Fibroblast of gingiva (primary cell): ENCODE results near the gene KRT71.
"Not testable (repeated sequence)": the region's sequence is repeated elsewhere in the genome, so short reads cannot be mapped to it uniquely, and the experiment has no call there.

ENCODE experiments used
- DNase-seq: peaks from one replicate; pipeline ENCODE4 v3.0.0-alpha.2; 2011; ENCODE audit warnings: low read depth

The KRT71 gene

DNA sequence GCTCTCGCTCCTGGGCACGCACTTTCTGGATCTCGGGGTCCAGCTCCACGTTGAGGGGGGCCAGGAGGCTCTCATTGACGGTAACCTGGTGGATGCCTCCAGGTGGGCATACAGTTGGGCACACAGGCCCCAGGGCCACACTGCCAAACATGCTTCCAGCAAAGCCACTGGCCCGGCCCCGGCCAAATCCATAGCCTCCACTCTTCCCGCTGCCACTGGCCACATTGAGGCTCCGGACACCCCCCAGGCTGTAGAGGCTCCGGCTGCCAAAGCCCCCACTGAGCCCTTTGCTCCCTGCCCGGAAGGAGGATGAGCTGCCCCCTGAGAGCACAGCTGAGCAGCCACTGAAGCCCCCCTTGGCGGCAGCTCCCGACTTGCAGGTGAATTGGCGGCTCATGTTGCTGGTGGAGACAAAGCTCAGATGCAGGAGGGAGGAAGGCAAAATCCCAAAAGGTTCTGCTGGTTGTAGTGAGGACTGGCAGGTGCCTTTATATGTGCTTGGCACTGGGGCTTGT lies at the start of gene KRT71:
TSS of gene KRT71 (minus strand) at position 465 of the 515 bp plus-strand sequence. CDS start at position 397, 68 bp downstream.
- DNase-seq: no peak

DNA sequence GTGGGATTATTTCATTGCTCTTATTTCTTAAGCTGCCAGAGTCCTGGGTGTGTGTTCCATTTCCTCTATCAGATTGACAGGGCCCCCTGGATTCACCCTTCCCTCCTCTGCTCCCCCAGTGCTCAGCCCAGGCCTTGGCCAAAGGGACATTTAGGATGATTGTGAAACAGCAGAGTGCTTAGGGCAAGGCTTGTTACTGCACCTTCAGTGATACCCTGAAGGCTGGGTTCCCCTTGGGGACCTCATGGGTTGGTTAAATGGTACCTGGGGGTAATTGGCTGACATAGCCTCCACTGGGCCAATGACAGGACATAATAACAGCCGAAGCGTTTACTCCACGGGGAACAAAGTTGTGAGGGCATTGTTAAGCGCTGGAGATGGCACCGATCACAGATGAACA lies 49.6 kb upstream of the KRT71 start:
- no peak for DNase-seq

DNA sequence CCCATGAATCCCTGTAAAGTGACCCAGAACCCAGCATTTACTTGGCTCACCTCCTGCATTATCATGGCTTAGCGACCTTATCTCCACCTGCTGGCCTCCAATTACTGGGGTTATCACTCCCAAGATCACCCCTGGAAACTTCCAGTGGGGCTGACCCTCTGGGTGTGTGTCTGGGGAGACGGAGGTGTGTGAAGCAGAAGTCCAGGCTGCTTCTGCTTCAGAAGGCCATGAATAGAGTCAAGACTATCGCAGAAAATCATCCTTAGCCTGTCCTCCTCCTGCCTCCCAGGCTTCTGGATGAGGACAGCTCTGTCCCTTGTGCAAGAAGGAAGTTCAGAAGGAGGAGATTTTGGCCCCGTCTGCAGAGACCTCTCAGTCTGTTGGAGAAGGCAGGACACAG lies 48.7 kb upstream of the KRT71 start:
- no peak for DNase-seq

DNA sequence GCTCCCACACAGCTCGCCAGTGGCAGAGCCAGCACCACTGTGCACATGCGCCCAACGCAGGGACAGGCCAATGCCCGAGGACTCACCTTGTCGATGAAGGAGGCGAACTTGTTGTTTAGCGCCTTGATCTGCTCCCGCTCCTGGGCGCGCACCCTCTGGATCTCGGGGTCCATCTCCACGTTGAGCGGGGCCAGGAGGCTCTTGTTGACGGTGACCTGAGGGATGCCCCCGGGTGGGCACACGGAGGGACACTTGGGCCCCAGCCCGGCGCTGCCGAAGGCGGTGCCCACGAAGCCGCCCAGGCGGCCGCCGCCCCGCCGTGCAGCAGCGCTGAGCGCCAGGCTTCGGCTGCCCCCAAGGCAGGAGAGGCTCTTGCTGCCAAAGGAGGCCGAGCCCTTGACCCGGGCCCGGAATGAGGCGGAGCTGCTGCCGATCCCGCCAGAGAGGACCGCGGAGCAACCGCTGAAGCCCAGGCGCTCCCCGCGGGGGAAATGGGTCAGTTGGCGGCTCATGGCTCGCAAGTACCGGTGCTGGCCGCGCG lies 48.1 kb upstream of the KRT71 start, which contains the start of gene KRT72:
TSS of gene KRT72 (minus strand) at position 523 of the 541 bp plus-strand sequence. CDS start at position 512, 11 bp downstream.
- no peak for DNase-seq

DNA sequence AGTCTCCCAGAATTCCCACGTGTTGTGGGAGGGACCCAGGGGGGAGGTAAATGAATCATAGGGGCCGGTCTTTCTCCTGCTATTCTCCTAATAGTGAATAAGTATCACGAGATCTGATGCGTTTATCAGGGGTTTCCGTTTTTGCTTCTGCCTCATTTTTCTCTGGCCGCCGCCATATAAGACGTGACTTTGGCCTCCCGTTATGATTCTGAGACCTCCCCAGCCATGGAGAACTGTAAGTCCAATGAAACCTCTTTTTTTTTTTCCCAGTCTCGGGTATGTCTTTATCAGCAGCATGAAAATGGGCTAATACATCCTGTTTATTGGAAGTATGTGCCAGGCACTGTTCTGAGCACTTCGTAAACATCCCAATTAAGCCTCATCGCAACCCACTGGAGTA lies 47.5 kb upstream of the KRT71 start:
- no peak for DNase-seq

DNA sequence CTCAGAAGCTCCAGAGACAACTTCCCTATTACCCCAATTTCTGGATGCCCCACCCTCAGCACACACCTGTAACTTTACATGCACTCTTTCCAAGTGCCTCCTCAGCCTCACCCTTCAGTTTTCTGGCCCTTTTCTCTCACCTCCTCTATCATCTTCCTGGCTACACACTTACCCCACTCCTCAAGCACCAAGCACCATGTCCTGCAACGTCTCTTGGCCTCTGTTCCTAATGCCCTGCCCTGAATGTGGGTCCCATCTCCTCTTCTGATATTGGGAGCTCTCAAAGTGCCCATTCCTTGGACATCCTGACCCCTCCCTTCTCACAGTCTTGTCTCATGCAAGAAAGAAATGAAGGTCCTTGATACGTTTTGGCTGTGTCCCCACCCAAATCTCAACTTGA lies 47.1 kb upstream of the KRT71 start:
- DNase-seq: no peak

DNA sequence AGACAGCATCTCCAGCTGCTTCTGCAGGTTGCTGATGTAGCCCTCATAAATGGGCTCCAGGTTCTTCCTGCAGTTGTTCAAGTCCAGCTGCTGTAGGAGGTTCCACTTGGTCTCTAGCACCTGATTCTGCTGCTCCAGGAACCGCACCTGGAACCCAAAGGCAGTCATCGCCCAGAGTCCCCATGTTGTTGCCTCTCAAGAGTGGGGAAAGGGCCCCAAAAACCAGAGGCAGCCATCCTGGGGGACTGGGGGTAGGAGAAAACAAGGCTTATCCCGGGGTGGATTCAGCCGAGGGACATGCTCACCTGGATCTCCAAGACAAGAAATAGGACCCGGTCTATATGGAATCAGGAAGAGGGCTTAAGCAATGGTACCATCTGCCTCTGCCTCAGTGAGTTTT lies 46.0 kb upstream of the KRT71 start:
- DNase-seq: no peak

DNA sequence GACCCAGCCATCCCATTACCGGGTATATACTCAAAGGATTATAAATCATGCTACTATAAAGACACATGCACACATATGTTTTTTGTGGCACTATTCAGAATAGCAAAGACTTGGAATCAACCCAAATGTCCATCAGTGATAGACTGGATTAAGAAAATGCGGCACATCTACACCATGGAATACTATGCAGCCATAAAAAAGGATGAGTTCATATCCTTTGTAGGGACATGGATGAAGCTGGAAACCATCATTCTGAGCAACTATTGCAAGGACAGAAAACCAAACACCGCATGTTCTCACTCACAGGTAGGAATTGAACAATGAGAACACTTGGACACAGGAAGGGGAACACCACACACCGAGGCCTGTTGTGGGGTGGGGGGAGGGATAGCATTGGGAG lies 41.3 kb upstream of the KRT71 start:
- DNase-seq: not testable (repeated sequence)

DNA sequence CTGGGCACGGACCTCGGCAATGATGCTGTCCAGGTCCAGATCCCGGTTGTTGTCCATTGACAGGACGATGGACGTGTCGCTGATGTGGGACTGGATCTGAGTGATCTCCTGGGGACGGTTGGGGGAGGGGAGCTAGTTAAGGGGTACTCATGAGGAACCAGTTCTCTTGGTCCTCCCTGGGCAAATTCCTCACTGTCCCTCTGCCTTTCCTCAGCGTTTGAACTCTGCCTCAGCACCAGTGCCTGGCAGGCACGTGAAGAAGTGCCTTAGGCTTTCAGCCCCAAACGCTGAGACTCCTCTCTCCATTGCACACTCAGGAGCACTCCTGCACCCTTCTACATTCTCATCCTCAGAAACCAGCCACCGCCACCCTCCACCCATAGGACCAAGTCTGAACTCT lies 38.6 kb upstream of the KRT71 start:
- DNase-seq: no peak

DNA sequence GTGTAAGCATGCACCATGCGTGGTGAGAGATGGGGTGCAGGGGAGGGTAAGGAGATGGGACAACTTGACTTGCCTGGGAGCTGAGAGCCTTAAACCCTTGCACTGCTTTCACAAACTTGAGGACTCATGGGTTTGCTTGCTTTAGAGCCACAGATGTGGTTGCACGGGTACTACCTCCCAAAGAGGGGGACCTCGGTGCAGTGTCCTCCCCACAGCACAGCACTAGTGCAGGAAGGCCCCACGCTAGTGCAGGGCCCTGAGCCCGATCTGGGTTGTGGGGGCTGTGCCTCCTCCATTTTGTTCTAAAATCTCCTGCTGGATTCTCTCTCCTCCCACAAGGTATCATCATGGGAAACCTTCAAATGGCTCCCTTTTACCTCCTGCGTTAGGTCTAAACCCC lies 37.1 kb upstream of the KRT71 start:
- no peak for DNase-seq

DNA sequence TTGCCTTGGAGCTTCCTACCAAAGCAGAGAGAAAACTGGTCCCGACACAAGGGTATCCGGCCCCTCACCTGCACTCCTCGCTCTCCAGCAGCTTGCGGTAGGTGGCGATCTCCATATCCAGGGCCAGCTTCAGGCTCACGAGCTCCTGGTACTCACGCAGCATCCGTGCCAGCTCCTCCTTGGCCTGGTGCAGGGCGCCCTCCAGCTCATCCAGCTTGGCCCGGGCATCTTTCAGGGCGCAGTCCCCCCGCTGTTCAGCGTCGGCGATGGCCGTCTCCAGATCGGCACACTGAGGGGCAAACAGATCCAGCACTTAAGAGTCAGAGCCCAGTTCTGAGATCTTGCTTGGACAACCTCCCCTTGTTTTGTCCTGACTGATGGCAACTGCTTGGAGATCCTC lies 34.6 kb upstream of the KRT71 start:
- DNase-seq: no peak

DNA sequence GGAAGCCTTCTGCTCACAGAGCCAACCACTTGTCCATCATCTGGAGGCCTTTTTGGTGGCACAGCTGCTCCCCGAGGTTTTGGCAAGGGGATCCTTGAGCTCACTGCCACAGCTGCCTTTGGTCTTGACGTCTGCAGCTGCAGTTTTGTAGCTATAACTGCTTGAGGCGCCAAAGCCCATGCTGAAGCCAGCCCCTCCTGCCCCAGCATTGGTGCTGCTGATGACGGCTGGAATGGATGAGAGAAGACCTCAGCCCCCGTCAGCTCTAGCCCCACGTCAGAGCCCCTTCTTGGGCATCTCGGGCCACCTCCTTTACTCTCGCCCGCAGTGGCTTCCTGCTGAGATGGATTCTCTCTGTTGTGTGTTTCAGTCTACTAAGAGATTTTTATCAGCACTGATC lies 33.0 kb upstream of the KRT71 start:
- DNase-seq: no peak

DNA sequence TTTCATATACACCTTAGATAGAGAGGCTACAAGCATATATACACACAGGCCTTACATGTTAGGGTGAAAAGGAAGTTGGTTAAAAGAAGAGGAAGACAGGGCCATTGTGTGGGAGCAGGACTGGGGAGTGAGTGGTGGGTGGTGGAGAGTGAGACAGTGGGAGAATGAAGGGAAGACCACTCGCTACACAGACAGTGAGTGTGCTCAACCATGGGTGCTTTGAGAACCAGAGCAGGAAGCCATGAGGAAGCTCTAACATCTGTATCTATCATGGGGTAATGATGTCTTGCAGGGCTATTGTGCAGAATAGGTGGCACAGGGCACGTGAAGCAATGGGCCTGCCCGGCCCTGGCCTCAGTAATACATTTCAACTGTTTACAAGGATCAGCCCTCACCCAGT lies 32.1 kb upstream of the KRT71 start:
- no peak for DNase-seq

DNA sequence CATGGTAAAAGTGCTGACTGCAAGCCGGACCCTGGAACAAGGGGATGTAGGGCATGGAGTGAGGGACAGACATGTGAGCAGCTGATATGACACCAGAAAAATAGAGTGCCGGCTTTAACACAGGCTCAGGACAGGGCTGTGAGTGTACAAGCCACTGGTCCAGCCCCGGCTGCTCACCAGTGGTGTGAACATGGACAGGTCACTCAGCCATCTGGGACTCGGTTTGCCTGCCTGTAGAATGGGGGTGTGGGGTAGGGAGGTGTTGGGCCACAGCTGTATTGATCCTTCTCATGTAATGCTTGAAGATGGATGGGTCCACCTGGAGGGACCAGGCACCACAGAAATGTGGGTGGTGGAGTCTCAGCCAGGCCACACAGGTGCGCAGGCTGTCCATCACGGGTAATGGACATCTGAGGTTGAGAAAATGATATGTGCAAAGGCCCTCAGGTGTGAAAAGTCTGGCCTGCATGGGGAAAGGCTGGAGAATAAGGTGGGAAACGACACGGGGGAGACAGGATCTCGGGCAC lies 31.3 kb upstream of the KRT71 start:
- DNase-seq: no peak

DNA sequence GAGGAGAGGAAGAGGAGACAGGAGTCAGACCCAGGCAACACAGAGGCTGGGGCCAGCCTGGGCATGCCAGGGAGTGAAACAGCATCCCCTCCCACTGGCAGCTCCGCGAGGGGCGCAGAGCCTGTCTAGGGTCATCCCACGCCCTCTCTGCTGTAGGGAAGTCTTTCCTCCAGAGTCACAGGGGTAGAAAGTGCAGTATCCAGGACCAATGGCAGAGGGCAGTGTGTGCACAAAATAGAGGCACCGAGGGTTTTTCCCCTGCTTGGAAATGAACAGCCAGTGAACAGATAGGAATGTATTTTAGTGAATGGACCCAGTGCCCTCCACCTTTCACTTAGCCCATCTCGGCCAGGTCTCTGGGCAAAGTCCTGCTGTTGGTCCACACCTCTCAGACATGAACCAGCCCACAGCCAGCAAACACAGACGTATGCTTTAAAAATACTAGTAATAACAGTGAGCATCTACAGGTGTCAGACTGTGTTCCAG lies 30.1 kb upstream of the KRT71 start:
- DNase-seq: no peak

DNA sequence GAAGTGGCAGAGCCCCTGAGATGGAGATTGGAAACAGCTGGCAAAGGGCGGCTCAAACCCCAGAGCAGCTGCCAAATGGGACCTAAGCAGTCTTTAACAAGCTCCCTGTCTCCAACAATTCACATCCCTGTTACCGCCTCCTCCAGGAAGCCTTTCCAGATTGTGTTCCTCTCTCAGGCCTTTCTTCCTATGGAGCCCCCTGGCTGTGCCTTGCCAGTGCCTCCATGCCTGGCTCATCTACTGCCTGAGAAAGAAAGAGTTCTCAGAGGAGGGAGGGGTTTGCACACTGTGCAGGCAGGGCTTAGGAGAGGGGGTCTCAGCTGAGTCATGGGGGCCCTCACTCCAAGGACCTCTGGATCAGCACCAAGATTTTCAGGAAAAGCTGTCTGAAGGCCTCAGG lies 29.5 kb upstream of the KRT71 start:
- no peak for DNase-seq

DNA sequence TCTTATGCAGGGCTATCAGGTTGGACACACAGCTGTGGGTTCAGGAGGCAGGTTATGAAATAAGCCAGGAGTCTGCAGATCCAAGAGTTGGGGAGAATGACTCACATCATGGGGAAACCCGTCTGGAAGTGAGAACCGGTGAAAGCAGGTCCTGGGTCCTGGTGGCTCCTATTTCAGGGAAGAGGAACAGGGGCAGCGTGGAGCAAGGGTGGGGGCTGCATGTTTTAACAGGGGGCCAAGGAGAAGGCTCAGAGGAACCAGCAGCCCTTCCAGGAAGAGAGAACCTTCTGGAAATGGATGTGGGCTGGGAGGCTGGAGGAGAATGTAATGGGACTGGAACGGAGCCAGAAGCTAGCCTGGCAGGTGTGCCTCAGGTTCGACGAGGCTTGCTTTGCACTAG lies 28.5 kb upstream of the KRT71 start:
- no peak for DNase-seq

DNA sequence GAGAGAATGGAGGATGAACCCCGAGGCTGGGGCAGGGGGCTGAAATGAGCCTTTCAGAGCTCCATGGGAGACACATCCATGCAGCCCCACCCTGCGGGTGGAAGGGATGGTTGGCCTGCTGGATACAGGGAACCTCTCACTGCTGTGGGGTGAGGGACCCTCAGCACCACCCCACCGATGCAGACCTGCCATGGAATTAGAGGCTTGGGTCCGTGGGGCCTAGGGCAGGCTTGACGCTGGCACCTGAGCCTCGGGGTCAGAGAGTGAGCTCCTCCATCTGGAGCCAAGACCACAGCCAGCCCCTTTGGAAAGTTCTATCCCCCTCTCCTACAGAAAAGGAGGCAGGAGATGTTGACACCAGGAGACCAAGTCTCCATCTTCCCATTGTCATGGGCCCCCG lies 28.1 kb upstream of the KRT71 start:
- DNase-seq: no peak

DNA sequence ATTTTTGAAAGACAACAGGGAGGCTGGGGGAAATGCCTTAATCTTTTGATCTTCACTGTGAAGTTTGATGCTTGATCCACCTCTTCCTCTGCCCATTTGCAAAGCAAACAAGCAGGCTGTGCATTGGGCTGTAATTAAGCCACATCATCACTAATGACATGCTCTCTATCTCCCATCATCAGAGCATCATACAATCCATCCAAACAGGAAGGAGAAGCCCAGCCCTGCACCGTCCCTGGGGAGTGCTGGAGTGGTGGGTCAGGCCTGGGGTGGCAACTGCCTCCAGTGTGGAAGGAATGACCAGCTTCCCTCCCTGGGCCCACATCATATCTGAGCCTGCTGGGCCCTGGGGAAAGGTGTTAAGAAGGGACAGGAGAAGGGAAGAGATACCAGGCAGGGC lies 27.6 kb upstream of the KRT71 start:
- no peak for DNase-seq

DNA sequence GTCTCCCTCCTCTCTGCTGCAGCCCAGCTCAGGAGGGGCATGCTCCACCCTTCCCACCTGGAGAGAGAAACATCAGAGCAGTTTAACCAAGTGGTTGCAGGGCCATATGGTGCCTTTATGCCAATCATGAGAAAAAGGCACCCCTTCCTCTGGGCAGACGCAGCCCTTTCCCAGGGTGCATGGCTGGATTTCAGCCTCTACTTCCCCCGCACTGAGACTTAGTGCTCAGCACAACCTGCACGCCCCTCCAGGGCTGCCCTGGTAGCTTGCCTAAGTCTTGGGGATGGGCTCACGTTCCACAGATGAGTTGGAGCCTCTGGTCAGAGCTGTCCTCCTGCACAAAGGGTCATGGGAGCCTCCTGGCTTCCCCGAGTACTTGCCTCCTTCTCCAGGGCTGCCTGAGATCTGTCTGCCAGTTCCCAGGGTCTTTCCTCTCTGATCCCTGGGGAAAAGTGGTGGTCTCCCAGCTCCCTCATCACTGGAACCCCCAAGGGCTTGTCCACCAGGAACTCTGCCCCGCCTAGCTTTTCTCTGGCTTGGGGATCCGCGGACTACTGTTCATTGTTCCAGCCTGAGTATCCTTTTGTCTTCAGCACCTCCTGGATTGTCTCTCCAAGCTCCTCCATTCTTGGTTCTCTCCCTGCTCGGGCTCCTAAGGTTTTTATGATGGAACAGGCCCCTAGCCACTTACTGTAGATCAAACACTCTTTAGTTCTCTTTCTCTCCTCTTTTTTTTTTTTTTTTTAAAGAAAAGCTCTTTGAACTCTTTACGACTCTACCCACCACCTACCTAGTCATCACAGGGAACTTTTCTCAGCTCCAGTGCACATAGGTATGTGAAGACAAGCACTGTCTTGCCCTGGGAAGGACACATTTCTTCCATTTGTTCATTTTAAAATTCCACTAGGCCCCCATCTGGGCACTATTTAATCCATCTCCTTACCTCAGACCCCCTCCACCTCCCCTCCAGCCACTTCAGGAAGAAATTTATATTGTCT lies 26.8 kb upstream of the KRT71 start:
- DNase-seq: no peak

DNA sequence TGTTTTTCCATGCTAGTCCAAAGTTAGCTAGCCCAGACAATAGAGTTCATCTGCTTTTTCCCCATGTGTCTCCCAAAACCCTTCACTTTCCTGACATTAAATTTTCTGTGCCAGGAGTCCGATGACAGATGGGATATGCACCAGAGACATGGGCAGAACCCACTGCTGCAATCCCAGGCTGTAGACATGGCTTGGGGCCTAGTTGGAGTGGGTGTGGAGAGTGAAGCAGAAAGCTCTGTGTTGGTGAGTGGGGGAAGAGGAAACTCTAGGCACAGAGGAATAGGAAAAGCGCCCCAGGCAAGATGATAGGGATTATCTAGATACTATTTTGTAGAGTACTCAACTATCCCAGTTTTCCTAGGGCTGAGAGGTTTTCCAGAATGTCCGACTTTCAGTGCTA lies 25.5 kb upstream of the KRT71 start:
- no peak for DNase-seq

DNA sequence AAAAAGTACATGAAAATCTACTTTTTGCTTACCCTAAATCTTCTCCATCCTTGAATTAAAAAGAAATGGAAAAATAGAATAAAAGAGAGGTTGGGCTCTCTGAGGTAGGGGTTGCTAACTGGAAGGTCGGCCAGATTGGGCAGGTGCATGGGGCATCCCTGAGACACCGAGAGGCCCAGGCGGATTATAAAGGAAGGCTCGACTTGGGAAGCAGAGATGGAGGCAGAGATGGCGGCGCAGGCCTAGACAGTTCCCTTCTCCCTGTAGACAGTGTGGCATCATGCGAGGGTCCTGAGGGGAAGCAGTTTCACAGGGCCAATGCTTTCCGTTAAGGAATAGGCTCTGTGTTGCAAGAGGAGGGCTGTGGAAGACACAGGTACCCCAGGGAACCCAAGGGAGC lies 24.4 kb upstream of the KRT71 start:
- DNase-seq: no peak

DNA sequence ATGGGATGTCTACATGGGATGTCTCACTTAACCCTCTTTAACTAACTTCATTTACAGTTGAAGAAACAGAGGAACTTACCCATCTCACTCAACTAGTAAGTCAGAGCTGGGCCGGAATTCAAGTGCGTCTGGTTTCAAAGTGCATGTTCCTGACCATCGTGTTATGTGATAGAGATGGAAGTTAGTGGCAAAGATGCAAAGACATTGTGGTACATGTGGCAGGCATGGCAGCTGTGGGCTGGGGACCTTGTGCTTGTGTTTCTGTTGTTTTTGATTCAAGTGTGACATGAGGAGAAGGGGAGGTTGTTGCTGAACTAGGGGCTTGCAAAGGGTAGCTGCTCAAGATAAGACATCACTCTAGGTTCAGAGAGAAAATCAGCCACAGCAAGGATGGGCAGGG lies 23.0 kb upstream of the KRT71 start:
- DNase-seq: no peak
